DMS114 treated with DMSO at 0.1 percent for 48 hours (cell line): ENCODE data around the gene IMP4.

ENCODE experiments used
- DNase-seq: peaks from one replicate; lab custom pipeline; 2025; ENCODE audit not compliant: unreplicated experiment; lab: John Stamatoyannopoulos, UW

Gene IMP4

DNA sequence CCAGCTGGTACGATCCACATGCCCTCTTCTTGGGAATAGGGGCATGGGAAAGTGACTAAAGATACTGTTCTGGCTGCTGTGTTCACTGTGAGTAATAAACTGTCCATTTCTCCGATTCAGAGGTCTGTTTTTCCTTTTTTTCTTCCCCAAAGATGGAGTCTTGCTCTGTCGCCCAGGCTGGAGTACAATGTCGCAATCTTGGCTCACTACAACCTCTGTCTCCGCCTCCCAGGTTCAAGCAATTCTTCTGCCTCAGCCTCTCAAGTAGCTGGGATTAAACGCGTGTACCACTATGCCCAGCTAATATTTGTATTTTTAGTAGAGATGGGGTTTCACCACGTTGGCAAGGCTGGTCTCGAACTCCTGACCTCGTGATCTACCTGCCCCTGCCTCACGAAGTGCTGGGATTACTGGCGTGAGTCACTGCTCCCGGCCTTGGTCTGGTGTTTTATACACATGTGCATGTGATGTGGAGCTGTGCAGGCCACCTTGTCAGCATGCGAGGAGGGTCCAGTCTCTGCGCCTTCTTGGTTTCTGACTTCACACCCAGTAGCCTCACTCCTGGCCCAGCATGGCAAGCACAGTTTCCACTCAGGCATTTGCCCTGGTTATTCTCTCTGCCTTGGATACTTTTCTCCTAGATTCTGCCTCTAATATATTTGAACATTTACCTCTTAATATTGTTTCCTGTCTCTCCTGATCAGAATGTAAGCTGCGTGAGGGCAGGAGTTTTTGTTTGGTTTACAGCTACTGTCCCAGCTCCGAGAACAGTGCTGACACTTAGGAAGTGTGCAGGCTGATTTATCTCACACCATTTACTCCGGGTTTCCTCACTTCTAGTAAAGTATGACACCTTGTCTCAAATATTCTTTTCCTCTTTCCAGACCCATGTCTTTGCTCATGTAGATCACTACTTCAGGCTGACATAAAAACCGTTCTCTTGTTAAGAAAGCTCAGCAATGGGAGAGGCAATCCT is 32.9 kb downstream of the IMP4 start:
- no peak for DNase-seq

DNA sequence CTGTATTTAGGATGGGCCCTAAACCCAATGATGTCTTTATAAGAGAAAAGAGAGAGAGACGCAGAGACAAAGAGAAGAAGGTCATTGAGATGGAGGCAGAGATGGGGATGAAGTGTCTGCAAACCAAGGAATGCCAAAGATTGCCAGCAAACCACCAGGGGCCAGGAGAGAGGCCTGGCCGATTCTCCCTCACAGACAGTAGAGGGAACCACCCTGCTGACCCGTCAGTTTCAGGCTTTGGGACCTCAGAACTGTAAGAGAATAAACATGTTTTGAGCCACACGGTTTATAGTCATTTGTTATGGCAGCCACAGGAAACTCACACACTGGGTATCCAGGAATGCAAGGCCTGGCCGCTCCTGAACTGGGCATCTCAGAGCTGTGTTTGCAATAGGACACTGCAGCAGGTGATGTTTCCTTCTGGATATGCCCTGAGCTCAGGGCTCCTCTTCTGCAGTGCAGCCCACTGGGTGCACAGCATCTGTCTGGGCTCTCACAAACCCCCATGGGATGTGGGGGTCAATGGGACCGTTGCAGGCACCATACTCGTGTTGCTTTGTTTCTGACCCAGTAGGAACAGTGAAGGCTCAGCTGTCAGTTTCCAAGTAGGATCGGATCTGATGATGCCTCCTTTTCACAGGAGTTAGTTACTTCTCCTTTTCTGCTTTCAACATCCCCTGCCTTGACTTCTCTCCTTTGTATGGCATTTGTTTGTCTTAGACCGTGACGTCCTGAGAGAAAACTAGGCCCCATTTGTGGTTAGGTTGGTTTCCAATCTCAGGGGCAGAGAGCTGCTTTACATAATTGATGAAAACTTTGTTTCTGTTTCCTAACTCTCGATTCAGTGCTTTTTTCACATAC is 34.0 kb downstream of the IMP4 start:
- no peak for DNase-seq

DNA sequence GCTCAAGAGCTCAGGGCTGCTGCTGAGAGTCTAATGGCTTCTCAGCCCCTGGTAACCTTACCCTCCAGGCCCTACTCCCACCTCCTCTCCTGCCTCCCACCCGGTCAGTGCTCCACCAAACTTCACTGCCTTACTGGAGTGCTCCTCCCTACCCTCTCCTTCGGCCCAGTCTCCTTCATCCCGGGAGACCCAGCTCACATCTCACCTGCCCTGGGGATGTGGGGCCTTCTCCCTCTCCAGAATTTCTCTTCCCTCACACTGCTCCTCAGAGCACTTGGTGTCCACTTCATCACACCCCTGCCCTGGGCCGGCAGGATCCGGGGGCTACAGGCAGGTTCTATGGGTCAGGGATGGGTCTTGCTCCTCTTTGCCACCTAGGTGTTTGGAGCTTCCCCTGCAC is 34.8 kb downstream of the IMP4 start:
- no peak for DNase-seq

DNA sequence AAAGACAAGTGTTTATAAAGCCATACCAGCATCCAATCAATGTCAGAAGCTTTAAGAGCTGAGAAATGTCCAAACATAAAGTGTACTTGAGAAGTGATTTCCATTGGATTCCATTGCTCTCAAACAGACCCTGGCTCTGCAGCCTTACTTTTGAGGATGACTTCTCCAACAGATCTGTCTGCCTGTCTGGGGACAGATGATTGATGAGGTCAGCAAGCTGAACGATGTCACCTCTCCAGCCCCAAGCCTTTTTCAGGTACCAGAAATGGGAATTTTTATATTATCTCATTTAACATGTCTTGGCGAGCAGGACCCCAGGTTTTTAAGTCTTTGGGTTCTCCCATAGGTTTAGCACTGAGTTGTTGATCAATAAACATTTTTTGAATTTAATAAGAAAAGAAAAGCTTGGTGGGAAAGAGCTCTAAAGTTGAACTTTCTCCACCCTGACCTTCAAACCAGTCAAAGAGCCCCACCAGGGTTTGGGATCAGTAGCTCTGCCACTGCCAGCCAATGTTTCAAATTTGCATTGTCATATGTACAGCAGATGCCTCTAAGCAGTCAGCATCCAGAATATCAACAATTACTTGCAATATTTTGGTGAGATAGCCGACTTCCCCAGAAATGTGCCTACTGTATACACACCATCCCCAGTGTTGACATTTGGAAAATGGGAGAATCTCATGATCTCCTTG is 35.7 kb downstream of the IMP4 start:
- no peak for DNase-seq

DNA sequence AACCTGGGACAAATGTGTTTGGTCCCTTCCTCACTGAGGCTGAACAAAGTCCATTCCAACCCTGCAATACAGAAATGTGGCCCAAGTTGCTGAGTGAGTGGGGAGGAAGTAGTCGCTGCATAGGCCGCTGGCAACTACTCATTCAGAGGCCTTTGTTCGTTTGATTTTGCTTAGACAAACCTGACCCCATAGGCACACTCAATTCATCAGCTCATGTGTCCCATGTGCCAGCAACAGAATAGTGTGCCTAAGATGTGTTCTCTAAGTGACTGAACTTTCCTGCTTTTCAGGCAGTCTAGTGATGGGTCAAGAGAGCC is 36.2 kb downstream of the IMP4 start:
- DNase-seq, result no peak

DNA sequence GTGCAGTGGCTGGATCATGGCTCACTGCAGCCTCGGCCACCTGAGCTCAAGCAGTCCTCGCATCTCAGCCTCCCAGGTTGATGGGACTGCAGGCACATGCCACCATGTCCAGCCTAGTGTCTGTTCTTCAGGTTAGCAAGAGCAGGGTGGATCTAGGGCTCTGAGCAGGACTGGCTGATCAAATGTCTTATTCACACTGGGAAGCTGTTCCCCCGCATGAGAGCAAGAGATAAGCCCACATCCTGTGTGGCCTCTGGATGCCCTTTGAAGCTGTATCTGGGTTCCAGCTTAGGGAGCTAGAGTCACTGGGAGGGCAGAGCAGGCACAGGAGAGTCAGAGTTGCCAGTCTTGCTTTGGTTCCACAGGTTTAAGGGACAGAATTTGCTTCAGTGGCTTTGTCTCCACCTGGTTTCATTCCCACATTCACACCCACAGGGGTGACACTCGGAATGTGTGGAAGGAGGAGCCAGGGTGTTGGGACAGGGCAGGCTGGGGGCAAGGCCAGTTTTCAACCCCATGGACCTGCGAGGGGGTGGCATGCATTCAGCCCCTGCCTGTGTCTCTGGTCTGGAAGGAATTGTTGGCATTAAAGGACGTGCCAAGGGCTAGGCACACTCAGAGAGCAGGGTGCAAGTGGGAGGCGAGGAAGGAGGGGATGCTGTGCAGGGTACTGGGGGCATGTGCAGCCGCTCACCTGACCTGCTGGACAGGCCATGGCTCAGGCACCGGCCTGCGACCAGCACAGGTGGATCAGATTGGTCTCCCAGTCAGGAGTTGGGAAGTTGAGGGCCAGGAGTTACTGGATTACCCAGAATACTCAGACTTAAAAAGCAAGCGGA is 37.6 kb downstream of the IMP4 start:
- DNase-seq, result no peak

DNA sequence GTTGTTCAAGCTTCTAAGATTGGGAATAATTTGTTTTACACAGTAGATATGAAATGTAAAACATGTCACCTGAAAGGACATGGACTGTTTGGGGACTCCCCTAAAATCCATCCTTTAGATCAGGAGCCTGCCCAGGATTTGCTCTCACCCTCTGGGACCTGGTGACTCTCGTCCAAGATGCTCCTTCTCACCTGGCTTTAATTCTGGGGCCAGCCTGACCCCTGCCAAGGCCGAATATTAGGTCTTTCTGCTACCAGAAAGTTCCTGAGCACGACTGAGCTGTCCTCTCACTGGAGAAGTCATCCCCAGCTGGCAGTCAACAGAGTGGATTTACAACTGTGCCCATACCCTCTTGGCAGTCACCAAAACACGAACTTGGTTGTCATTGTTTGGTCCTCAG is 38.4 kb downstream of the IMP4 start:
- no peak for DNase-seq

DNA sequence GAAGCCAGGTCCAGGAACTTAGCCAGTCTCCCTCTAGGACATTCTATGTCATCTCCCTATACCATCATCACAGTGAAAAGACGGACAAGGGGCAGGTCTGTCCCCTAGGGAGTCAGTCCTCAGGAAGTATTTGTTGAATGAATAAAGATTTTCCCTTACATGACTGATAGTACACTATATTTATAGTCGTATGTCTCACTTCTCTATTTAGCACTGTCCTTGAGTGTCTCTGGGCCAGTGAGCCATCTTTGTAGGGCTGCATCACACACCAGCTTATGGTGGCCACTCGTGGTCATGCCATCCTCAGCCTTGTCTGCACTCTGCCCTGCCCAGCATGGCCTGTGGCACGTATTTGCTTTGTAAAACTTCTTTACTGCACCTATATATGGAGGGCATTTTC is 38.9 kb downstream of the IMP4 start:
- no peak for DNase-seq

DNA sequence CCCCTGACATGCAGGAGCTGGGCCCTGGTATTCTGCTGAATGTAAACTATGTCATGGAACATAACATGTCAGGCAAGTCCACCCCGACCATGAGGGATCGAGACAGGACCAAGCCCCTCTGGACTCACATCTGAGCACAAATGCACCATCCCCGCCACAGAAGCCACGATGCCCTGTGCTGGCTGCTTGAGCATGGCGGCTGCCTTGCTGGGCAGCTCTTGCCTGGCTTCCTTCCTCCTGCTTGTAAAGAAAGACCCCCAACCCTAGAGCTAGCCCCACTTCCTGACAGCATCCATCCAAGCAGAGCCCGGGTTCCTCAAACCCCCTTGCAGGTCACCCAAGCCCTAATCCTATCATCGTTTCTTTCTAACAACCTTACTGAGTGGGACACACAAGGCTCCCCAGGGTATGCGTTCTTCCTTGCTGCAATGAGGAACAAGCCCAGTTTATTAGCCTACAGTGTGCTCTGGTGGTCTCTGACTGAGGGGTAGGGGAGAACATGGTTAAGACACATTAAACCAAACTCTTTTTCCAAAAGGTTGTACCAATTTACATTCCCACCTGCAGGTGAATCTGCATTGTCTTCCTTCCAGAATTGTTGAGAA is 39.7 kb downstream of the IMP4 start:
- DNase-seq, result no peak

DNA sequence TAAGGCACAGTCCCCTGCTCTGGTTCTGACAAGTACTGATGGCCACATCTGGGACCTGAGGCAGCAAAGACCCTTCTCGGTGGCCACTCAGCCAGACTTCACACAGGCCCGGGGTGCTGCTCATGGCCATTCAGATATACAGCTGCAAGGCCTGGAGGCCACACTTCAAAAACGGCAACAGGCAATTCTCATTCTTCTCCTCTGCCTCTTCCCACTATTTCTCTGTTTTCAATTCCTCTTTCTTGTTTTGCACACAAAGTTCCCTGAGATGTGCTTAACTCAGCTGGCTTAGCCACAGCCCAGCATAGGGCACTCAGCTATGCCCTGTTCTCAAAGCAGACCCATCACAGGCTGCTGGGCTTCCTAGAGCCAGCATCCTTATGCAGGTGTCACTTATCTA is 43.0 kb downstream of the IMP4 start:
- no peak for DNase-seq

DNA sequence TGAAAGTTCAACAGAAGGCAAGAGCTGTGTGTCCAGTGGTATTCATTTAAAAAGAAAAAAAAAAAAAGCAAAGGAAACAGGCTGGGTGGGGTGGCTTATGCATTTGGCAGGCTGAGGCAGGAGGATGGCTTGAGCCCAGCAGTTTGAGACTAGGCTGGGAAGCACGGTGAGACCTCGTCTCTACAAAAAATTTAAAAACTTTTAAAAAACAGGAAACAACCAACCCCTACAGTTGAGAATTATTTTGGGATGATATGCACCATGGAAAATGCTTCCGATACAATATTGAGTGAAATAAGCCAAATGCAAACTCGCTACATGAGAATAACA is 44.3 kb downstream of the IMP4 start:
- no peak for DNase-seq

DNA sequence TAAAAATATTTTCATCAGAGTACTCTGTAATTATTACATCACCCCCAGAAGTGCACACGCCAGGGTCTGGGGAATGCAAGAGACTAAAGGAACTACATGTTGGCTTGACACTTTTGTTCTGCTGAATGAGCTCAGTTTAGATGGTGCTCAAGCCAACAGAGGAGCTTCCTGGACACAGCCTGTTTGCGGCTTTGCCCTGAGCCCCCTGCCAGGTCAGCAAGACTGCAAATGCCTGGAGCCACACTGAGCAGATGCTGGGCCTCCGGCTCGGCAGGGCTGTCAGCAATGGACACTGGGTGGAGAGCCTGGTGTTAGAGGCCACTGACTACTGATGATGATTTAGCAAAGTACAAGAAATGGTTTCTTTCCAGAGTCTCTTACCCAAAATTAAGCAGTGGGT is 45.1 kb downstream of the IMP4 start:
- no peak for DNase-seq

DNA sequence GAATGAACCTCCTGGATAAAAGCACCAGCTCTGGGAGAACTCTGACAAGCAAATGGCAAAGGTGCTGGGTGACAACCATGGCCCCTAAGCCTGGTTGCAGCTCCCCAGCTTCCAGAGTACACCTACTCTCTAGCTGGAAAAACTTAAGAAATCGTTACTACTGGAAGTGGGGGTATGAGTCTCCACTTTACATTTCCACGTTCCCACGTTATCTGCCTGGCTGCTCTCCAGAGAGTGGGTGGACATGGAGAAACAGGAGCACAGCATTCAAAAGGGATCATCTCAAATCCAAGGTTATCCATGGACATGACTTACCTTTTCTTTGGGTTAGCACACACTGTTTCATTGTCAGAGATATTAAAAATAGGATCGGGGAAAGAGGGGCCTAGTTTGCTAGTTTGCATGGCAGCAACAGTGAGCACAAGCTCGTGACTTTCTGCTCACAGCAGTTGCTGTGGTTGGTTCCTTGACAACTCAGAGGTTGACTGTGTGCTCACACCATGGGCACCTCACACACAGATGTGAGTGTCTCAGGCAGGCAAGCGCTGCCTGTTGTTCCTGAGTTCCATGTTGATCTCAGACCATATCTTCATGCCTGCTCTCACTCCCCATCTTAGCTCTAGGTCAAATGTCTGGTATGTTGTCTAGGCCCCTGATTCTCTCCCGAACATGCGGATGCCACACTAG is 45.7 kb downstream of the IMP4 start:
- DNase-seq, result no peak

DNA sequence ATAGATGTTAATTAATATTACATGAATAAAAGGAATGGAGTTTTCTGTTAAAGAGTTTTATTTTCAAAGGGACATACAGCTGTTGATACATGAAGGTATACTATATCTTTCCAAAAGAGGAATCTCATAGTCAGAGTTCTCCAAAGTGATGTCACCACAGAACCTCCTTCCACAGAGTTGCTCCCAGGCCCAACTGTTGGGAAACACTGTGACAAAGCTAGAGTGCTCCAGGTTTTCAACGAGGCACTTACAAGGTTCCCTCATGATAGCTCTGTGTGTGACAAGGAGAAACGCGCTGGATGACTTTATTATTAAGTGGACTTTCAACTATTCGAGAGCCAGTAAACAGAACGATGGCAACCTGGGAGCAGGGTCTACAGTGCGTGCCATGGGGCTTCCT is 46.7 kb downstream of the IMP4 start:
- no peak for DNase-seq

DNA sequence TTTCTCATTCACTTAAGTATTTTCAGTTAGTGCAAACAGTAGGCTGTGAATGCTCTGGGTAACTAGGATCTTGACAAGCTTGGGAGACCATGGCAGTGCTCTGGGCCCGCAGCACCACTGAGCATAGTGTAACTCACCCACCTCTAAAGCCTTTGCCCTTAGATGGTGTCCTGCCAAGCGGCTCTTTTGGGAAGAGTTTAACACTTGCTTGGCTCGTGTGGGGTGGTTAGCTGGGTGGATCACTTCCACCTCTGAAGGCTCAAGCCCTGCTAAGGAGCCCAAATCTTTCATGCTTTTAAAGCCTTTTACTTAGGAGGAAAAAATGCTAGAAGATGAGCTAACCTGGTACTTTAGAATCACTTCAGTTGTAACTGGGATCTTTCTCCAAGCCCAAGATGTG is 47.1 kb downstream of the IMP4 start:
- DNase-seq, result no peak

DNA sequence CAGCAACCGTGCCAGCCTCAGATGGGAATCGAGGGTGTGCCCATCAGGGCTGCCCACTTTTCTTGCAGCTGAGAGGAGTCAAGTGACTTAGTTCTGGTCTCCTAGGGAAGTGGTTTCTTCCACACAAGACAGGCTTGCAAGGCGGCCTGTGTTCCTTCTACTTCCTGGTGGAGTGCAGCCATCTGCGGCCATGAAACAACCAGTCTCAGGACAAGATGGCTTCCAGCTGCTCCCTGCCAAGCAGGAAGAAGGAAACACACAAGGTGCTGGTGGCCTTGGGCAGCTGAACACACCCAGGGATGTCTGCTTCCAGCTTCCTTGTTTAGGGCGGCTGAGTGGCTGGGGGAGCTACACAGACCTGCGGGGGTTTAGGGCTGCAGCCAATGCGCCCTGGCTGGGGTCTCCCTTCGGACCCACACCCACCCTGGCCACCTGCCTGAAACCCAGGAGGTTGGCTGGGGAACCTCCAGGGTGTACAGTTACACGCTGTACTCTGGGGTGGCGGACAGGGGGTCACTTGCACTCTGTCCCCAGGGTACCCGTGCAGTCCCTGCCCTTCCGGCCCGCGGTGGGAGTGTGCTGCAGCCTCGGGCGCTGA is 47.9 kb downstream of the IMP4 start:
- DNase-seq, result no peak

DNA sequence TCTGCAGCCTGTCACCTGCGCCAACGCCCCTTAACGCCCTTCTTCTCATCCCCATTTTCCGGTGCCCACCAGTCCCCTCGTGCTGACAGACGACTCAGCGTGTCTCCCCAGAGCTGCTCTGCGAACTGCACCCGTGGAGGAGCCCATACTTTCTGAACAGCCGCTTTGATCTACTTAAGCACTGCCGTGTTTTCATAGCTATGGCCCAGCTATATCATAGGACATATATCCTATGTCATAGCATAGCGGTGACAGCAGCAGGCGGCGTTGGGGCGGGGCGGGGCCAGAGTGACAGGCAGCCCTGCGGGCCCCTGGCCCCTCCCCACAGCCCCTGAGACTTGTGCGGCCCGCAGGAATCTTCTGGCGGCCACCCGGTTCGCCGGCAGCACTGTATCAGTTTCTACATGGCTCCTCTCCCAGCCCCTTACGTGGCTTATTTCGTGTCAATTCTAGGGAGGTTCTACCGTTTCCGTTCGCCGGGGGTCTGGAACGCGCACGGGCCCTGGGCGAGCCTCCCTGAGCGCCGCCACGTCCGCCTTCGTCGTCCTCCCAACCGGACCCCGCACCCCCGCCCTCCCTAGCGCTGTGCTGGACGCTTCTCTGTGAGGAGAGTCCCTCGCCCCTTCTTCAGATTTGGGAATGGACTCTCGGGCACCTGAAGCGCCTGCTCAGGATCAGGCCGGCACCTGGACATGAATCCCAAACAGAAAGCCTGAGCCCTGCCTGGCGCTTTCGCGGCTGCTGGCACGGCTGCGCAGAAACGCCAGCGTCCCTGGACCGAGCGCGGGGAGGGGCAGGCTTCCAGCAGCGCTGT is 48.6 kb downstream of the IMP4 start:
- DNase-seq, result peak; percentile 27

DNA sequence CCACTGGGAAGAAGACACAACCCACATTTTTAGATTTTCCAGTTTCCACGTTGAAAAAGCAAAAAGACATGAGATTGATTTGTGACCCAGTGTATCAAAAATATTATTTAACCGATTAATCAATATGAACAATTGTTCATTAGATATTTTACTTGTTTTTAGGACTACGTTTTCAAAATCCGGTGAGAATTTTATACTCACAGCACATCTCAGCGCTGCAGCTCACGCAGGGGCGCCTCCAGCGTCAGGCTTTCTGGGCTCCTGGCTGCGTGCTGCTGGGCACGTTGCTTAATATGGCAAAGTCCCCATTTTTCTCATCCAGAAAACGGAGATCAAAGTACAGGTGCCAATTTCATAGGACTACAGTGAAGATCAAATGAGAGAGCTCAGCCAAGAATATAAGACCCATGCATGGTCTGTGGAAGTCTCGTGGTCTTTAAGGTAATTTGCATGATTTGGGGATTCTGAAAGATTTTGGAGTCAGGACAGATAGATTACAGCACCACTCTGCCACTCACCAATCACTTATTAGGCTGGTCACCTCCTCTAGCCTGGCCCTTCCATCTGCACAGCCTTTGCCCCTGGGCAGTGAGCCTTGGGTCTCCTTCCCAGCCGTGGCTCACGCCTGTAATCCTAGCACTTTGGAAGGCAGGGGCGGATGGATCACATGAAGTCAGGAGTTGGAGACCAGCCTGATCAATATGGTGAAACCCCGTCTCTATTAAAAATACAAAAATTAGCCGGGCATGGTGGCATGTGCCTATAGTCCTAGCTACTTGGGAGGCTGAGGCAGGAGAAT is 49.4 kb downstream of the IMP4 start:
- DNase-seq, result peak; percentile 49
